ENCODE measurements around the gene R3HCC1L.

The R3HCC1L gene

GRCh38 chr10:98134431-98135221, at the start of gene R3HCC1L:
TSS of gene R3HCC1L (plus strand) at chr10:98134657. CDS start at chr10:98208115, 73,458 bp downstream.
- peak; percentile 83 for DNase-seq (ENCODE audit: low read depth)

DNA sequence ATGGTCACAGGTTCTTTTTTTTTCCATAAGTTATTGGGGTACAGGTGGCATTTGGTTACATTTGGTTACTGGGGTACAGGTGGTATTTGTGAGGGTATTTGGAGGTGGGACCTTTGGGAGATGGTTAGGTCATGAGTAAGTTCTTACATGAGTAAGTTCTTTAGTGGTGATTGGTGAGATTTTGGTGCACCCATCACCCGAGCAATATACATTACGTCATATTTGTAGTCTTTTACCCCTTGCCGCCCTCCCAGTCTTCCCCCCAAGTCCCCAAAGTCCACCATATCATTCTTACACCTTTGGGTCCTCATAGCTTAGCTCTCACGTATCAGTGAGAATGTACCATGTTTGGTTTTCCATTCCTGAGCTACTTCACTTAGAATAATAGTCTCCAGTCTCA, 49.2 kb upstream of the R3HCC1L start:
- DNase-seq (ENCODE audit: low read depth) = no peak

DNA sequence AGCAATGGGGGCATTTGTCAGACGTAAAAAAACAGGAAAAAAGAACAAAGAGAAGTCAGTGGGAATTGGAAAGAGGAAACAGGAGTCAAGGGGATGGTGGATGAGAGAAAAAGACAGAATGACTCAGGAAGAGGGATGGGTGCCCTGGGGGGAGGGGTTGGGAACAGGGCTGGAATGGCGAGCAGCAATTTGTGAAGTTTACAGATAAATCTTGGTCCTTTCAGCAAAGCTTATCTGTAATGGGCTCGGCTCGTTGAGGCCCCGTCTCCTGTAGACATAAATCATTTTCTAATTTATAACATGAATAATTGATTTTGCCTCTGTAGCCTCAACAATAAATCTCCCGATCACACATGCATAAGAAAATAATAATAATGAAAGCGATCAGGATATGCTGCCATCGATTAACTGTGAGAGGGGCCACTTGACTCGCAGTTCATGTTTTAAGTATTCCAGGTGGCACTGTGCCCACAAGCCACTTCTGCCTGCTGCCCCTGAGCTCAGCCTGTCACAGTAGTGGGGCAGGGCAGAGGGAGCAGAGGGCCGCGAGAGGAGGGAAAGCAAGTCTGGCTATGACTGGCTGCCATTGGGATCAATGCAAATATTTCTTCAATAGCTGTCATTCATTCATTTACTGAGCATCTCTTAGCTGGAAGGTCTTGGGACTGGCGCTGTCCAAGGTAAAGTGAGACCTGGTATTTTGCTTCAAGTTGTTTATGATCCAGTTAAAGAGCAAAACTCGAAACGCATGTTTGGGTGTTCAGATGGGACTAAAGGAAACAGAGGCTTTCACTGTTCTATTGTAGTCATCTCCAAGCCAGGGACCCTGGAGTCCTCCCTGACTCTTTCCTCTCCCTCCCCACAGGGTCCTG, 47.4 kb upstream of the R3HCC1L start:
- DNase-seq (ENCODE audit: low read depth) = no peak

DNA sequence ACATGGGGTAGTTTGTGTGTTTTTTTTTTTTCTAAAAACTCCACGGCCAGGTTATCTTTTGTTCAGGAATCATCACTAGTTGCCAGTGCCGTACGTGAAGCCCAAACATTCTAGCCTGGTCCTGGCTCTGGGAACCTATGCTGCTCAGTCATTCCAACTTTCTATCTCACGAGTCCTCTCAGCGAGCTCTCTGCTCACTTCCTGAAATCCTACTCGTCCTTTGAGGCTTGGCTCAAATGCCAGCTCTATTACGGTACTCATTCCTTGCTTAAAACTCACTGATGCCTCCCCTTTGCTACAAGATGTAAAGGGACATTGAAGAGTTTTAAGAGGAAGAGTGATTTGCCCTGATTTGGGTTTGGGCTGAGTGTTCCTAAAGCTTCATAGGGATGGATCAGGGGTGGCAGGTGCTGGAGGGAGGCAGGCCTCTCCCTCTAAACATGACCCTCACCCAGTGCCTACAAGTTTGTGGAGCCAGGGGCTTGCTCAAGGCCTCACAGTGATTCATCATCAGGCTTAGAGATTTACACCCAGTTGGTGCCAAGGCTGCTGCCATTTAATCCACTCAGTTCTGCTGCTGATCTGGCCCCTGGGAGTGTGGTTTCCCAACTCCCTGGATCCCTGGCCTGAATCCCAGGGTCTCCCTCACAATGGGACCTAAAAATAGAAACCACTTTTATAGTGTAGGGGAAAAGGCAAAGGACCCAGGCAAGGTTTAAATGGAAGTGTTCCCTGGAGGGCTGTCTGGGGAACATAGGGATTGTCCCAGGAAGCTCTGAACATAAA, 46.1 kb upstream of the R3HCC1L start:
- DNase-seq (ENCODE audit: low read depth) = peak; percentile 2

- no peak for DNase-seq (ENCODE audit: low read depth)
Measured at GRCh38 chr10:98090822-98091221, 43.6 kb upstream of the R3HCC1L start.

DNA sequence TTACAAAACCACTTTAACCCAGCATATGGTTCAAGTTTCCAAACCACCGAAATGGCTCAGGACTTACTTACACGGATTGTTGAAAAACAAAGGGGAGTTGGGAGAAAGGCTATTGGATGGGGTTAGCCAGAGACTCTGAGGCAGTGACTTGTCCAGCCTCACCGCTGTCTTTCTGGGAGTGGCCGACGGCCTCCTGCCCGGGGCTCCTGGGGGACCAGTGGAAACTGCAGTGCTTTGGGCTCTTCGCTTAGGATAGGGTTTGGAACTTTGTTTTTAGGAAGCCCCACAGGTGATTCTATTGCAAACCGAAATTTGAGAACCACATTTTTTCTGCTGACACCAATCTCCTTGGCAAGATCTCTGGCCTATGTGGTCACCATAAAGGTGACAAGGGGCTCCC, 38.1 kb upstream of the R3HCC1L start:
- DNase-seq (ENCODE audit: low read depth) = no peak

- DNase-seq (ENCODE audit: low read depth) = no peak
Measured at GRCh38 chr10:98096731-98097130, 37.7 kb upstream of the R3HCC1L start.

GRCh38 chr10:98097175-98097574, 37.3 kb upstream of the R3HCC1L start:
- DNase-seq (ENCODE audit: low read depth) = no peak

- DNase-seq (ENCODE audit: low read depth) = peak; percentile 5
Measured at GRCh38 chr10:98097616-98098015, 36.8 kb upstream of the R3HCC1L start.

DNA sequence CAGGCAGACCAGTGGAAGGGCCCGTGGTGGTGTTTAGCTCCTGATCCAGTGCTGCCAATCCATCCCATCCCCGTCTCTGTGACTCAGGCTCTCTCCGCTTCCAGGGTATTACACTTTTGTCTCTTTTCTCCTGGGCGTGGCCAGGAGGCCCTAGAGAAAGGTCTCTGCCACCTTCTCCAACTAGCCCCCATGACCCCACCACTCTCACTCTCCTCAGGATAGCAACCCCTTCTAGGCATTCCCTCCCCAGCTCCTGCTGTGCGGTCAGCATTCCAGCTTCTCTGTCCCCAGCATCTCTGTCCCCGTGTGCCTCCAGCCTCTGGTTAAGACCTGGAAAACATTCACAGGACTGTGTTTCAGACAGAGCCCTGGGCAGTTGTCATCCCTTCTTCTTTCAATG, 36.2 kb upstream of the R3HCC1L start:
- DNase-seq (ENCODE audit: low read depth) = no peak

DNA sequence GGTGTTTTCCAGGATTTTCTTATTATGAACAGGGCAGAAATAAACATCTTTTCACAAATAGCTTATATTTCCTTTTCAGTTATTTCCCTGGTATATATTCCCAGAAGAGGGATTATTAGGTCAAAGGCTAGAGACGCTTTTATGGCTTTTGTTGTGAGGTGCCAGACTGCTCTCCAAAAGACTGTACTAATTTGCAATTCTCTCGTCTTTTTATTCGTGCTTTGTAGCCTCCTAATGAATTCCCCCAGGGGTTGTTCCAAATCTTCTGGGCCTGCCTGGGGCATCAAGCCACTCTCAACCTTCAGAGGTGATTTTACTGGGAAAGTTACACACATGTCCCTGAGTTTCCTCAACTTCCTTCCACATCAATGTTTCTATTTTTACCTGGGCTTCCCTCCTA, 34.0 kb upstream of the R3HCC1L start:
- no peak for DNase-seq (ENCODE audit: low read depth)

DNA sequence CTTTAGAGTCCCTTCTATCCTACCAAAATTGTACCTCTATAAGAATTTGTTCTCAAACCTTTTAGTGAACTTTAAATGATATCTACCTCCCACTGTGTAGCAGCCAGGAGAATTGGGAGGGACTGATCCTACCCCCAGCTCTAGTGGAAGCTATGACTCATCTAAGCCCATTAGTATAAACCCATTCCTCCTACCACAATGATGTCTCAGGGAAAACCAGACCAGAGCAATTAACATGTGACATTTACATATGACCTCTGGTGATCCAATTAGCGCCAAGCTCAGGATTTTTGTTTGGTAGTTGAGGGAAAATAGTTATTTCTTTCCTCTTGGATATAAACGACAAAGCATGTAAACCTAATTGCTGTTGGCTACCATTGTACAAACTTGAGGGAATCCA, 33.1 kb upstream of the R3HCC1L start:
- no peak for DNase-seq (ENCODE audit: low read depth)

DNA sequence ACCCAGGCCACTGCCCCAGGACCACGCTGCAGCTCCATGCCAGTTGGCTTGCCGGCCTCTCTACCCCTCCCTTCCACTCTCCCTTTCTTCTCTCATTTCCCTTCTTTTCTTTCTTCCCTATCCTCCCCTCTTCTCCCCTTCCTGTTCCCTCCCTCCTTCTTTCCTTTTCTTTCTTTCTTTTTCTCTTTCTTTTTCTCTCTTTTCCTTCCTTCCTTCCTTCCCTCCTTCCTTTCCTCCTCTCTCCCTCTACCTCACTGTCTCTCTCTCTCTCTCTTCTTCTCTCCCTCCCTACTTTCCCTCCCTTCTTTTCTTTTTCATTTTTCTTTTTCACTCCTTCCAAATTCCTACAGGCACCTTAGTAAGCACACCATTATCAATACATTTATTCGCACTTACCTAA, 30.3 kb upstream of the R3HCC1L start:
- no peak for DNase-seq (ENCODE audit: low read depth)

- DNase-seq (ENCODE audit: low read depth) = no peak
Measured at GRCh38 chr10:98106531-98106930, 27.9 kb upstream of the R3HCC1L start.

- no peak for DNase-seq (ENCODE audit: low read depth)
Measured at GRCh38 chr10:98107644-98108430, 26.6 kb upstream of the R3HCC1L start.

DNA sequence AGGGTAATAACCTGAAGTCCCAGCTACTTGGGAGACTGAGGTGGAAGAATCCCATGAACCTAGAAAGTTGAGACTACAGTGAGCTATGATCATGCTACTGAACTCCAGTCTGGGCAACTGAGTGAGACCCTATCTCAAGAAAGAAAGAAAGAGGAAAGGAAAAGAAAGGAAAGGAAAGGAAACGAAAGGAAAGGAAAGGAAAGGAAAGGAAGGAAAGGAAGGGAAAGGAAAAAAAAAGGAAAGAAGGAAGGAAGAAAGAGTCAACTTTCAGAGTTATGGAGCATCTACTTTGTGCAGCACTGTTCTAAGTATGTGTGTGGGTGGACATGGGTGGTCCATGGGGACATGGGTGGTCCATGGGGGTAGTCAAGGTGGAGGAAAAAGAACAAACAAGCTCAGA, 24.1 kb upstream of the R3HCC1L start:
- DNase-seq (ENCODE audit: low read depth) = no peak

DNA sequence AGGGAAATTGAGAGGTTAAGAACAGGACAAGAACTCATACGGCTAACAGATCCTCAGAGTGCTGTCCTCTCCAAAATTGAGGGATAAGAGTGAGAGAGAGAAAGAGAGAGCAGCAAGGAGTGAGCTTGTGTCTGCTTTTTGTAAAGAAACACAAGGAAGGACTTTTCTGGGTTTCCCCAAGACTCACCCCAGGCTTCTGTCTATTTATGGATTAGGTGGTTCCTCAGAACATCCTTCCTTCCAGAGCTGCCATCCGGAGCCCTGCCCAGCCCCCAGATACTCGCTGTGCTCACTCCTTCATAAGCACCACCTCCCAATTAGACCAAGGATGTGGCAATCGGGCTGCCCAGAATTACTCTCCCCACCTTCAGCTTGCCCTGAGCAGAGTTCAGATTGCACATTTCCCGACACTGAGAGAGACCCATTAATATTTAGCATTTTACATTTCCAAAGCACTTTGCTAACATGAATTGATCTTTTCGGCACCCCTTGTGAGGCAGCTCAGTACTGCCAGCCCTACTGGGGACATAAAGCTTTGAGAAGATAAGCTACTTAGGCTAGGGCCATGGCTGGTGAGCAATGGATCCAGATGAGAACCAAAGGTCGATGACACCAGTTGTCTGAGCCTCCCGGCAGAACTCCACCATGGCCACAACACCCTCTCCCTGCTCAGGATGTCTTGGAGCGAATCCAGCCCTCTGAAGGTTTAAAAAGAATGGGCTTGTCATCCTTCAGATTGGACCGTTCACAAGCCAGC, 19.2 kb upstream of the R3HCC1L start:
- DNase-seq (ENCODE audit: low read depth) = no peak

GRCh38 chr10:98119891-98120290, 14.6 kb upstream of the R3HCC1L start:
- no peak for DNase-seq (ENCODE audit: low read depth)

DNA sequence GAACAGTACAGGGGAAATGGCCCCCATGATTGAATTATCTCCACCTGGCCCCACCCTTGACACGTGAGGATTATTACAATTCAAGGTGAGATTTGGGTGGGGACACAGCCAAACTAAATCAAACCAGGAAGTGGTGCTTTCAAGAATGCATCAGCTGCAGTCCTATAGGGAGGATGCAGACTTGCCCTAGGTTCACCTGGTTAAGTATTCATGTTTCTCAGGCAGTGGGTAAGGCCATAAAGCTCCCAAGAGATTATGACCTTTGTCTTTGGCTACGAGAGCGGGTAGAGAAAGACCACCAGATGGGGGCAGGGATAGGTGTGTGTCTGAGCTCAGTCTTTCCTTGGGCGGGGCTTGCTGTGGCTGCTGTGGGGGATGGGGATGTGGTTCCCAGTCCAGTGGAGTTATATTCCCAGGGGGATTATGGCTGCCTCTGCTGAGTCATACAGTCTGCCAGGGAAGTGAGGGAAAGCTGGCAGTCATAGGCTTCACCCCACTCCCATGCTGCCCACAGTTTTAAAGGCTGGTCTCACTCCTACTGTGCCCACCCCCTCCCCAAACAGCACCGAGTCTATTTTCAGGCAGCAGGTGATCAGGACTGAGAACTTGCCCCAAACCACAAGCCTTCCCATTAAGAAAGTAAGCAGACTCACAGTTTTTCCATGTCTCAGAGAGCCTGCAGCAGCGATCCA, 8.4 kb upstream of the R3HCC1L start:
- DNase-seq (ENCODE audit: low read depth) = no peak

GRCh38 chr10:98128802-98129201, 5.7 kb upstream of the R3HCC1L start:
- DNase-seq (ENCODE audit: low read depth) = no peak
